ENCODE data around the gene RENBP.

Gene RENBP

DNA sequence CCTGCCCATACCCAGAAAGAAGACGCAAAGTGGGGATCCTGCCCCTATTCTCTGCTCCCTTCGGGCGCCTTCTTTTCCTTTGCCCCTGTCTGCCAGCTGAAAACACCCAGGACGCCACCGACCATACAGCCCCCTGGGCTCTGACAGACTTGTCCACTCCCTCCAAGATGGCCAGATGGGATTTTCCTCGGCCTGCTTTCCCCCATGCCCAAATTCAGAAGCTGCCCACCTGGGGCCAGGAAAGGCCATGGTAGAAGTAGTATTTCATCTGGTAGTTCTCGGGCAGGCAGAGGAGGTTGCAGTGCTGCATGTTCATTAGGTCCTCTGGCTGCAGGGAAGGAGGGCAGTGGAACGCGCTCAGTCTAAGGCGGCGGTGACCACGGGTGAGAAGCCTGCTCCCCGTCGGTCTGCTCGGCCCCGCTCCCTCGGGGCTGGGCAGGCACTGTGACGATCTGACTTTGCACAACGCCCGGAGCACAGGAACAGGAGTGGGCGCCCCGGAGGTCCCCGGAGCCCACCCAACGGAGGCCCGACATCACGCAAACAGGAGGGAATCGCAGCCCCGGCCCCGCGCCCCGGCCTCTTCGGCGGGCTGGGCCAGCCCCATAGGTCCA is 10.2 kb downstream of the RENBP start:
- DNase-seq (ENCODE audit: low read depth in 1 of 2, low spot score in 1 of 2), result no peak

DNA sequence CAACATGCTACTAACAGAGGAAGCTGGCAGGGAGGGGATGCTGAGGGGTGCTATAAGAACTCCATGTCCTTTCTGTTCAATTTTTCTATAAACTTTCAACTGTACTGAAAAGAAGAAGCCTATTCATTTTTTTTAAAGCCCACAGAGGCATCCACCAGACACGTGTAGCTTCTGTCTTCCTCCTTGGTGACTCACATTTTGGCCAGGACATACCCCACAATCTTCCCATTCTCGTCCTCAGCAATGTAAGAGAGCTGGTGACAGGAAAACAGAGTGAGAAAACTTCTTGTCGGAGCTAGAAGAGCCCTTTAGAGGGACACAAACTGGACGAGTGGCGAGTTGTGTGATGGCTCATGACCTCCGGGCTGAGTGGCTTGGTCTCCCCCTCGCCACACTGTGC is 10.7 kb downstream of the RENBP start:
- no peak for DNase-seq (ENCODE audit: low read depth in 1 of 2, low spot score in 1 of 2)

DNA sequence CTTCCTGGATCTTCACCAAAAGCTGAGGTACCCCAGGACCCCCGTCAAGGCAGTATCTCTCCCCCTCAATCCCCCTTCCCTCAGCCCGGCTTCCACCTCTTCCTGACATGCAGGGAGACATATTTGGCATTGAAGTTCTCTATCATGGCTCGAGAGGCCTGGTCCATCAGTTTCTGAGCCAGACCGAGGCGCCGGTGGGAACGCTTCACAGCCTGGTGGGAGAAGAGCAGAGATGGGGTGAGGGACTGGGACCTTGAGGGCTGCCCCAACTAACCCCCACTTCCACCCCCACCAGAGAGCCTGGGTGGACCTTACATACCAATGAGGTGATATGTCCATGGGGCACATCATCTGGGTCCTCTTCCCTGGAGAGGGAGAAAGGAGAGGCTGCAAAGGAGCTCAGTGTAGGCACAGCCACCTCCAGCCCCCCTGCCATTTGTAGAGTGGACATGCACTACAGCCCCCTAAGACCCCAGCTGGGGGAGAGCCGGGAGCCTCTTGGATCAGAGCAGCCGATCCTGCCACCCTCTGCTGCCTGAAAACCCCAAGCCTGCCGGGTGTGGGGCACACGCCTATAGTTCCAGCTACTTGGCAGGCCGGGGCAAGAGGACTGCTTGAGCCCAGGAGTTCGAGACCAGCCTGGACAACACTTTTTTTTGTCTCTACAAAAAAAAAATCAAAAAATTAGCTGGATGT is 12.1 kb downstream of the RENBP start:
- no peak for DNase-seq (ENCODE audit: low read depth in 1 of 2, low spot score in 1 of 2)

DNA sequence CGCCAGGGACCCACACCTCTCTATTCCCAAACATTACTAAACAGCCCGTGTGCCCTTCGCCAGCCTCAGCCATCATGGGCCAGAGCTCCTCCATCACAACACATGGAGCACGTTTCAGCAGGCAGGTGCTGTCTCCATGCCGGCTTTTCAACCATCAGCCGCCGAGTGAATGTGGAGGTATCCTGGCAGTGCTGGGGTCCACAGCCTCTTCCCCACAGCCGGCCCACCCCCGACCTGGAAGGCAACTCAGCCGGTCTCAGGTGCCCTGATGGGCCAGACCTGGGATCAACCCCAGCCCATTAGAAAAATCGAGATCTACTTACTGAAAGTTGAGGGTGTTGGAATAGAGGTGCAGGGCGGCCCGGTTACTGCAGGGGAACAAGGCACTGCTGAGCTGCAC is 12.7 kb downstream of the RENBP start:
- DNase-seq (ENCODE audit: low read depth in 1 of 2, low spot score in 1 of 2), result no peak

DNA sequence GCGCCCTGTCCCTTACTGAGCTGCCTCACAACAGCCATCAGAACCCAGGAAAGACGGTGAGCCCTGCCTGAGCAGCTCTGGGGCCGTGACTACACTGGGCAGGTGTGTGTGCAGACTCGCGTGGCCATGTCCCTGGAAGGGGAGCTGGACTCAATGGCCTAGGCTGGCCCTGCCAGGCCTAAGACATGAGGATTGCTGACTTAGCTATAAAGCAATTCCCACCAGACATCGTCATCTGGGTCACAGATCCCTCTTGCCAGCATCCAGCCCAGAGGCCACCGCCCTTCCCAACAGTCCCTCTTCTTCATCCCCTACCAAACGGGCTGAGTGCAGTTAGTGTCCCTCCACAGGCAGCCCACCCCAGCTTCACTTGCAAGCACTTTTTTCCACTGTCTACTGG is 13.3 kb downstream of the RENBP start:
- no peak for DNase-seq (ENCODE audit: low read depth in 1 of 2, low spot score in 1 of 2)

DNA sequence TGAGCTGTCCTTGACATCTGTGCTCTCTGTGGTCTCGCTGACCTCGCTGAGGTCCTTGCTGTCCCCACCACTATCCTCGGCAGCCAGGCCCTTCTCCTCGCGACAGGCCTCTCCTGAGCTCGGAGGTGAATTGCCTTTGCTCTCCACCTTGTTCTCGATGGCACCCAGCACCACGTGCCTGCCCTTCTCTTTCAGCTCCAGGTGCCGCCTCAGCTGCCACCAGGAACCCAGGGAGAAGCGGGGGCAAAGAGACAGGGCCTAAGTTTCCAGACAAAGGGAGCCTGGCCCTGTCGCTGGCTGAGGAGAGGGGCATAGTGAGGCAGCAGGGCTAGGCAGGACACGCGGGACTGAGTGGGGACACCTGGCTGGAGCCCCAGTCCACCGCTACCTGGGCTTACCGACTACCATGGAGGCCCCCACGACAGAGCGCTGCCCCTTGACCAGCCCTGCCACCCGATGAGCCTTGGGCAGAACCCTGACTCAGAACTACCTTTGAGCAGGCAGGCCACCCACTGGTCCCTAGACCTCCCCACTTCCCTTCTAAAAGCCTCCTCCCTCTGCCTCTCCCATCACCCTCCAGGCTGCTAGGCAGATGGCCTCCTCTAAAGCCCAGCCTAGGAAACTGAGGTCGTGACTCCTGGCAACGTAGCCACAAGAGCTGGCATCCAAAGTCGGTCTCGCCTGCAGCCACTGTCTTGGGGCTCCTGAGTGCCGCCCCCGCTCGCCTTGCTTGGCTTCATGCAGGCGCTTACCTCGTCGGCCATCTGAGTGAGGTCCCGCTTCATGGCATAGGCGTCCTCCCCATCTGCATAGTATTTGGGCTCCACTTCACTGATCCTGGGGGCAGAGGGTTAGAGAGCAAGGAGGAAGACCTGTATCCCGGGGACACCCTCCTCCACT is 14.2 kb downstream of the RENBP start:
- DNase-seq (ENCODE audit: low read depth in 1 of 2, low spot score in 1 of 2), result no peak

DNA sequence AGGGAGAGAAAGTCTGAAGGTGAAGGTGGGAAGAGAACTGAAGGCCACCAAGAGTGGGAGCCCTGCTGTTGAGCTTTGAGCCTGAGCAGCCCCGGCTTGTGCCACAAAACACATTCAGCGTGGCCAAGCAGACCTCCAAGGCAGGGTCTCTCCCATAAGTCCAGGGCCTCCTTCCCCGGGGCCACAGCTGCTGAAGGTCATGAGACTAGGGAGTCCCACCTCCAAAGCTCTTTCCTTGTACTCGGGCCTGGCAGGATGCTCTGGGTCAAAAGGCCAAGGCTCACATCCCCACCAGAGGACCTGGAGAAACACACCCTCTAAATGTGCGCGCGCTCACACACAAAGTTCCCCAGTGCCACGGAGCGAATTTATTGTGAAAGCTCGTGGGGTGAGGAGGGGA is 14.9 kb downstream of the RENBP start:
- no peak for DNase-seq (ENCODE audit: low read depth in 1 of 2, low spot score in 1 of 2)

DNA sequence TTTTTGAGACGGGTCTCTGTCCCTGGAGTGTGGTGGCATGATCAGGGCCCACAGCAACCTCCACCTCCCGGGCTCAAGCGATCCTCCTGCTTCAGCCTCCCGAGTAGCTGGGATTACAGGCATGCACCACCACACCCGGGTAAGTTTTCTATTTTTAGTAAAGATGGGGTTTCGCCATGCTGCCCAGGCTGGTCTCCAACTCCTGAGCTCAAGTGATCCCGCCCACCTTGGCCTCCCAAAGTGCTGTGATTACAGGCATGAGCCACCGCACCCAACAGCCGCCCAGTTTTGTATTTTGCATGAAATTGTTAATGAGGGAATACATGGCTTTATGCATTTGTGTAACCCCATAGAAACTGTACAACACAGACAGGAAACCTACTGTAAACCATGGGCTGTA is 15.6 kb downstream of the RENBP start:
- DNase-seq (ENCODE audit: low read depth in 1 of 2, low spot score in 1 of 2), result no peak

DNA sequence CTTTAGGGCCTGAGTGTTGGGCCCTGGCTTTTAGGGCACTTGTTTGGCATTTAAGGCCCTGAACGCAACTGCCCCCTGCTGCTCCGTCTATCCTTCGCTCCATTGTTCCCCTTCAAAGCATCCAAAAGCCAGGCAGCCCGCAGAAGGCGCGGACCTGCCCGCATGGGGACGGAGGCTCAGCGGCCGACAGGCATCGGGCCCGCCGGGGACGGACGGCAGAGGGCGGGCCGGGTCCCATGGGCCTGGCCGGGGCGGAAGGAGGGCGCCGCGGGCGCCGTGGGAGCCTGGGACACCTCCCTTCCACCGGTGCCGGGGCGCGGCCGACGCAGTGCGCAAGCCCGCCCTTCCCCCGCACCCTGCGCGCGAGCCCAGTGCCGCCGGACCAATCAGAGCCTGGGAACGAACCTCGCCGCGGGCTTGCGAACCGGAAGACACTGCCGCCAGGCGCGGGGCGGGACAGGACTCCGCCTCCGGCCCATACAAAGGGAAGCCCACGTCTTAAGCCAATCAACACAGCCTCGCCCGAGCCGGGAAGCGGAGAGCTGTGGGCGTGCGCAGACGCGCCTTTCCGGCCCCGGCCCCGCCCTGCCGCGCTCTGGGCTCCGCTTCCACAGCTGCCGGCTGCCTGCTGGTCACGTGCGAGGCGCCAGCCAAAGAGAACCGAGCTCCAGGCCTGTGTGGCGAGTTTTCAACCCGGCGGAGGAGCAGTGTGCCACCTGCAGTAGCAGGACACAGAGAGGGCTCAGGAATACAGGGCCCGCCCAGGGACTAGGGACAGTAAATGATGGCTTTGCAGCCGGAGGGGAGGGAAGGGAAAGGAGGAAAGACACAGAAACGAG is 16.3 kb downstream of the RENBP start:
- peak; percentile 82 to 94 for DNase-seq (ENCODE audit: low read depth in 1 of 2, low spot score in 1 of 2)

DNA sequence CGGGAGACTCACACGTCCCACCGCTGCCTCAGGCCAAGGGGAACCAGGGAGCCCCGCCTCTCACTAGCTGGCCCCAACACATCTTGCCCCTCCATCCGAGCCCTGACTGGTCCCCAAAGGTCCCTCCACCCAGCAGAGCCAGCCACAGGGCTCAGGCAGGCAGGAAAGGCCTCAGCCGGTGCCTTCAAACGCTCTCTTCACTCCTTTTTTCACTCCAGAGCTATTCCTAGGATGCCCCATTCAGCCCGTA is 16.8 kb downstream of the RENBP start:
- DNase-seq (ENCODE audit: low read depth in 1 of 2, low spot score in 1 of 2), result no peak

DNA sequence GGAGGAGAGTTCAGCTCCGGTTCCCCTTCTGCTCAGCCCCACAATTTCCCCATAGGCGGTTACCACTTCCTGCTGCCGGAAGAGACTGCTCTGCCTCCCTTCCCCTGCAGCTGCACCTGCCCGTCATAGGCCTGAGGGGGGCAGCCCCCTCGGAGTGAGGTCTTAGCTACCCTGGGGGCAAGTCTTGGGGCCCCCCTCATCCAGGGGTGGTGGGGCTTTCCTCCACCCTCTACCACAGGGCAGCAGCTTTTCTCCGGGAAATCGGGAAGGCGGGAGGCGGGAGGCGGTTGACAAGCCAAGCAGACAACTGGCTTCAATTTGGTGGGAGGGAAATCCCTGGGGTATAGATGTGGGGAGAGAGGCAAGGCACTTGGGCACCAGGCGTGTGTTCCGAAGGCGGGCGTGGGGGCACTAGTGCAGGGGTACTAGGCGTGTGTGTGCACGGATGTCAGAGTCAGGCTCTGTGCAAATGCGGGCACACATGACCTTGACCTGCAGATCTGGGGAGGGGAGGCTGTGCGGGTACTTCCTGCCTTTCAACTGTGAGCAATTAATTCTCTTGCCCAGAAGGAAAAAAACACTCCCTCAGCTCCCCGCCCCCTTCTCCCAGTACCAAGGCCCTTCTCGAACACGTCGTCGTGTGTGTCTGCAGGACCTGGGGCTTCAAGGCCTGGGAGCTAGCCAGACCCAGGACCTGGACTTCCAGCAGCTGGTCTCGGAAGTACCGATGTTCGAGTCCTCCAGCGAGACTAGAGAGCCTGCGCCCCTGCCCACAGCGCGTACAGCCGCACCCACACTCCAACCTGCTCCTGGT is 17.4 kb downstream of the RENBP start:
- peak; percentile 43 to 65 for DNase-seq (ENCODE audit: low read depth in 1 of 2, low spot score in 1 of 2)

DNA sequence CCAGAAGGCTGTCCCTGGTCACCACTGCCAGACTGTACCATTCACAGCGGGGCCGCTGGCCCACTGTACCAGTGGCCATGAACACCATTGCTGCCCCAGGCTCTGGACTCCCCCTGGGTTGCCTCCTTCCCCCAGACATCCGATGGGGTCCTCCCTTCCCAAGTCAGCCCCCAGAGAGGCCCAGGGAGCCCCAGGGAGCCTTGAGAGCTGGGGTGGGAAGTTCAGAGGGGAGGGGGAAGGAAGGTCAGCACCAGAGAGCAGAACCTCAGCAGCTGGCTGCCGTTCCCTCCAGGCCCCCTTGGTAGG is 17.9 kb downstream of the RENBP start:
- no peak for DNase-seq (ENCODE audit: low read depth in 1 of 2, low spot score in 1 of 2)

DNA sequence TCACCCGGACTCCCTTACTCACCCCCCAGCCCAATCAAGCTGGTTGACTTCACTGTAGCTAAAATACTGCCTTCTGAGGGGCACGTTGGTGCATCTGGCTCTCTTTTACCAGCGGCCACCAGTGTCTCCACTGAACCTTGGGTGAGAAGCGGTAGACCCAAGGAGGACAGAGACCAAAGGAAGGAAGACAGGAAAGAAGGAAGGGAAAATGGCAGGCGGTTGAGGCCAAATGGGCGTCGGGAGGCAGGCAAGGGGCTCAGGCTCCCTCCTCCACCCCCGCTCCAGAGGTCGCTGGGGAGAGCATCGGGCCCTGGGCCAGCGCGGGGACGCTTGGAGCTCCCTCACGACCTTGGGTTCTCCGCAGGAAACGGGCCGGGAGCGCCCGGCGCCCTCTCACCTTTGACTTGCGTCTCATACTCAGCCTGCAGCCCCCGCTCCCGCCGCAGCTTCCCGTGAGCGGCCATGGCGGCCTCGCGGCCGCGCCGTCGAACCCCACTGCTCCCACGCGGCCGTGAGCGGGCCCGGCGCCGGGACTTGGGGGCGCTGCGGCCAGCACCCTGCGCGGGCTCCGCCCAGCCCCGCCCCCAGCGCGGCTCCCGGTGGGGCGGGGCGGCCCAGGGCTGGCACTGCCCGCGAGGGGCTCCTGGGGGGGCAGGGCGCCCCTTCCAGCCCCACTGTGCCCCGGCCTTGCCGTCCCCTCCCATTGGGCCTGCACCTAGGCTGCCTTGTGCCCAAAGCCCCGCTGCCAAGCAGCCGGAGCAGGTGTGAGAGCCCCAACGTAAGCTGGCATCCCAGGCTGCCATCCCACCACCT is 18.5 kb downstream of the RENBP start, which contains the start of gene ARHGAP4:
Gene ARHGAP4 (minus strand): TSS at position 526 of the 813 bp plus-strand sequence. CDS start 62 bp downstream, at position 464.
- DNase-seq (ENCODE audit: low read depth in 1 of 2, low spot score in 1 of 2), result peak in 1 of 2 donors; percentile 29

DNA sequence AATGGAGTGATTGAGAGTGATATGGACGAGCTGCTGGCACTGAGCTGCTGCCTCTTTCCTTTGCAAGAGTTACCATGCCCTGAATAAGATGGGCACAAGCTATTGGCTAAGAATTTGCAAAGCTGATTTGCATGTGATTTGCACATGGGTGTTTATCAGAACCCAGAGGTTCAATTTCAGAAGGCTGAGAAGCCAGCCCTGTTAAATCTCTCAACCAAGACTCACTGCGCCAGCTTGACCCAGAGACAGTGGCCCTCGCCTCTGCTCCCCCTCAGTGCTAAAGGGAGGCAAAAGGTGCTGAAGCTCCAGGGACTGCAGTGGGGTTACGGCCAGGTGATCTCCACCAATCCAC is 19.1 kb downstream of the RENBP start:
- no peak for DNase-seq (ENCODE audit: low read depth in 1 of 2, low spot score in 1 of 2)

DNA sequence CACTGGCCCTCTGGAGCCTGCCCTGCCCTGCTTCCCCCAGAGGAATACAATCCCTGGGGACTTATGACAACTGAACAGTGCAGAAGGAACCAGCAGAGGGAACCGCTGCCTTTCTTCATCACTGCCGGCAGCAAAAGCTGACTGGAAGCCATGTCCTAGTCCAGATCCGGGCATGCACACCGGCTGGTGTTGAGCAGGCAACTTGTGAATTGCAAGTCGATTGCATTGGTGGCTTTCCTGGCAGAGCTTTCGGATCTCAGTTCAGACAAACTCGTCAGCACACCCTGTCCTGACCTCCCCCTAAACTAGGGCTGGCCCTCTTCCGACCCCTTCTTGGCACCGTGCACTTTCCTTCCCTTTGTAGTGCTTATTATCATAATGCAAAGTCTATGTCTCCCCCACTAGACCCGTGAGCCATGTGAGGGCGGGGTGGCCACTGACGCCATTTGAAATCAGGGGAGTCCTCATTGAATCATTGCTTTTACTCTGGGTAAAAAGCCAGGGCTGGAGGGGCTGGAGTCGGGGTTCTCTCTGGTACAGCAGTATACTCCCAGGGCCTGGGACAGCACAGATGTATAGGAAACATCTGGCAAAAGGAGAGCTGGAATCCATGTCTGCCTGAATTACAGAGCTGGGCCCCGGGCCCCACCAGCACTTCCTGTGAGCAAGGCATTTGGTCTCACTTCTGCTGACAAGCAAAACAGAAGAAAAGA is 20.1 kb downstream of the RENBP start:
- DNase-seq (ENCODE audit: low read depth in 1 of 2, low spot score in 1 of 2), result peak in 1 of 2 donors; percentile 11

DNA sequence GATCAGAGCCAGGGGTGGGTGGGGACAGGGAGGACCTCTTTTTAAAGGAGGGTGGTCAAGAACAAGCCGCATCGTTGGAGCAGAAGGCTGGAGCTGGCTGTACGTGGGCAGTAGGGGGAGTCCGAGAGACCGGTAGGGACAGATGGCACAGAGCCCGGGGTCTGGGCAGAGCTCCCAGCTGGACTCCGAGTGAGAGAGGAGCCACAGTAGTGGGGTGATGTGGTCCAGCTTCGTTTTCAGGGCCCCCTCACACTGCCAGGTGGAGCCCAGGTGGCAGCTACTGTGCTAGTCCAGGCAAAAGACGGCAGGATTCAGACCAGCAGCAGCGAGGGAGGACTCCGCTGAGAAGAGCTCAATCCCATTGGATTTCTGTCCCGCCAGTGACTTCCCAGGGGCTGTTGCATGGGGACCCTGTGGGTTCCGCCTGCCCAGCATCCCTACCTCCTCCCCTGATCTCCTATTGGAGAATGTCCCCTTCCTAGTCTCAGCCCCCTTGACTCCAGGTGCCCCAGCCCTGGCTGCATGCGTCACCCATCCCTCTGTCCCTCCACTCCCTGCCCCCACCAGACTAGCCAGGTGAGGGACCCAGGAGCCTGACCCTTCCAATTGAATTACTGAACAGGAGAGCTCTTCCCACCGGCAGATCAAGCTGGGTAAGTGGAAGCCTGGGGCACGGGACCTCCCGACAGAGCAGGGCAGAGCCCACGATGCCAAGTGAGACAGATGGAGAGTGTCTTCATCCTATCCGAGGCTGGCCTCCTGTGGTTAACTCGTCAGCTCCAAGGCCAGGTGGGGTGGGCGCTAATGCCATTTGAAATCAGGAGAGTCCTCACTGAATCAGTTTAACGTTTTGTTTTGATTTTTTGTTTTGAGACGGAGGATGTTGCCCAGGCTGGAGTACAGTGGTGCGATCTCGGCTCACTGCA is 21.2 kb downstream of the RENBP start:
- DNase-seq (ENCODE audit: low read depth in 1 of 2, low spot score in 1 of 2), result no peak

DNA sequence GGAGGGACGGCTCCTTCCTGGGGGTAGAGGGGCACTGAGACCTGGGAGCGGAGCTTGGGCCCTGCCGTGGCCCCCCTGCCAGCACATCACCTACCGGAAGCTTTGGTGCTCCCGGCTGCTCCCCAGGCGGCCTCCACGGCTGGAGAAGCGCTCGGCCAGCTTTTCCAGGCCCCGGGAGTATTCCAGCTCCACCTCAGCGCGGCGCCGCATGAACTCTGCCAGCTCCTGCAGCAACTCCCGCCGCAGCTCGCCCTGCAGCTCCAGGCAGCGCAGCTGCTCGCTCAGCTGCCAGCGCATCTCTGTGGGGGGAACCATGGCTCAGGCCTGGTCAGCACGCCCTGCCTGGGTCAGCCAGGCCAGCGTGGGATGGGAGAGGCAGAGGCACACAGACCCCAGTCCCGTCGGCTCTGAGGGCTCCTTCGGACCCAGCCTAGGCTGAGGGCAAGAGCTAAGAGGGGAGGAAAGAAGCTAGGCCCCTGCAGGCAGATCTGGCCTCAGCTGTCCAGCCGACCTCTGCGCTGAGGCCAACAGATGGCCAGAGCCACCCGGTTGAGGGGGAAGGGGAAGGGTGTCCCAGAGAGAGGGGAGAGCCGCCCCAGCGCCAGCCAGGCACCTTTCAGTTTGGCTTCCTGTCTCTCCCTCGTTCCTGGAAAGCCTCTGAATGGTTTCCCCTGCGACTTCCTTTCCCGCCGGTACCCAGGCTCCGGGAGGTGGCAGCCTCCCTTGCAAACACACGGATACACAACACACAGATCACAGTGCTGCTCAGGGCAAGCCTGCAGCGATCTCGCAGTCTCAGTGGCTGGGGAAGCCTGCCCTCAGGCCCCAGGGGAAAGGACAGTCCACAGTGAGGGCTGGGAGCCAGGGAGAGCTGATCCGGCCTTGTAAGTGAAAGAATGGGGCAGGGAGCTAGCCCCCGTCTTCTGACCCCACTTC is 22.7 kb downstream of the RENBP start:
- no peak for DNase-seq (ENCODE audit: low read depth in 1 of 2, low spot score in 1 of 2)
